Gastrocnemius medialis (tissue), 4 donors: Measurements from ENCODE around the gene ANTXR1.

ENCODE experiments used
- CTCF ChIP-seq, 5 experiments: fragments of 450-650 bp in 3 of 5; fragments of 200-600 bp in 2 of 5; sonication (generic) in 2 of 5; IDR thresholded peaks in 4 of 5; conservative IDR thresholded peaks in 1 of 5; 1 replicate in 4 of 5; 2 replicates in 1 of 5; pipeline ENCODE4 v1.5.1; 2016 to 2019; ENCODE audit warnings: antibody characterized with exemption in 5 of 5, mild to moderate bottlenecking in 3 of 5, moderate library complexity in 3 of 5
- POLR2A ChIP-seq, 2 donors: fragments of 450-650 bp; IDR thresholded peaks; one replicate each; pipeline ENCODE4 v1.6.1; 2017; ENCODE audit warnings: antibody characterized with exemption in 2 of 2, mild to moderate bottlenecking in 2 of 2, moderate library complexity in 2 of 2

DNA sequence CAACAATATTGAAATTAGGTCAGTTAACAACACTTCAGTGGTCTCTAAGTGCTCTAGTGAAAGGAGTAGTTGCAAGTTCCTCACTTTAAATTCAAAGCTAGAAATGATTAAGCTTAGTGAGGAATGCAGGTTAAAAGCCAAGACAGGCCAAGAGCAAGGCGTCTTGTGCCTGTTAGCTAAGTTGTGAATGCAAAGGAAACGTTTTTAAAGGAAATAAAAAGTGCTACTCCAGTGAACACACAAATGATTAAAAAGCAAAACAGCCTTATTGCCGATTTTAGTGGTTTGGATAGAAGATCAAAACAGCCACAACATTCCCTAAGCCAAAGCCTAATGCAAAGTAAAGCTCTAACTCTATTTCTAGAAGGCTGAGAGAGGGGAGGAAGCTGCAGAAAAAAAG is 44.7 kb downstream of the ANTXR1 start:
- no peak for TF ChIP-seq CTCF (IDR thresholded peaks at IDR 0.05 in 4 of 5, conservative IDR thresholded peaks at IDR 0.05 in 1 of 5)
- TF ChIP-seq POLR2A (IDR thresholded peaks at IDR 0.05) = no peak
